Measurements from ENCODE around the gene CD84.
A peak's percentile ranks its signal among the peaks of the same experiment; 100 is the strongest.

The CD84 gene

GRCh38 chr1:160546942-160547341 lies 32.4 kb downstream of the CD84 start:
- Histone ChIP-seq H3K9me3 (no peaks in the 10 kb centered on the region), H3K27me3 (no peaks in the 10 kb centered on the region), H3K36me3 (no peaks in the 10 kb centered on the region), H3K4me3 (ENCODE audit: low read depth in 1 of 2, low read length in 1 of 2) (peak overlapping the region in 1 of 2 experiments; percentile 30), H3K4me1 (ENCODE audit: control insufficient read depth in 1 of 2, insufficient read depth in 1 of 2, low read depth in 1 of 2, low read length in 1 of 2) (peaks cover 16 to 25% of the 10 kb centered on the region in 2 experiments), H3K27ac (peak overlapping the region; percentile 76)
- TF ChIP-seq, protein P1, sequence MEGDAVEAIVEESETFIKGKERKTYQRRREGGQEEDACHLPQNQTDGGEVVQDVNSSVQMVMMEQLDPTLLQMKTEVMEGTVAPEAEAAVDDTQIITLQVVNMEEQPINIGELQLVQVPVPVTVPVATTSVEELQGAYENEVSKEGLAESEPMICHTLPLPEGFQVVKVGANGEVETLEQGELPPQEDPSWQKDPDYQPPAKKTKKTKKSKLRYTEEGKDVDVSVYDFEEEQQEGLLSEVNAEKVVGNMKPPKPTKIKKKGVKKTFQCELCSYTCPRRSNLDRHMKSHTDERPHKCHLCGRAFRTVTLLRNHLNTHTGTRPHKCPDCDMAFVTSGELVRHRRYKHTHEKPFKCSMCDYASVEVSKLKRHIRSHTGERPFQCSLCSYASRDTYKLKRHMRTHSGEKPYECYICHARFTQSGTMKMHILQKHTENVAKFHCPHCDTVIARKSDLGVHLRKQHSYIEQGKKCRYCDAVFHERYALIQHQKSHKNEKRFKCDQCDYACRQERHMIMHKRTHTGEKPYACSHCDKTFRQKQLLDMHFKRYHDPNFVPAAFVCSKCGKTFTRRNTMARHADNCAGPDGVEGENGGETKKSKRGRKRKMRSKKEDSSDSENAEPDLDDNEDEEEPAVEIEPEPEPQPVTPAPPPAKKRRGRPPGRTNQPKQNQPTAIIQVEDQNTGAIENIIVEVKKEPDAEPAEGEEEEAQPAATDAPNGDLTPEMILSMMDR (IDR thresholded peaks at IDR 0.05): no peak

DNA sequence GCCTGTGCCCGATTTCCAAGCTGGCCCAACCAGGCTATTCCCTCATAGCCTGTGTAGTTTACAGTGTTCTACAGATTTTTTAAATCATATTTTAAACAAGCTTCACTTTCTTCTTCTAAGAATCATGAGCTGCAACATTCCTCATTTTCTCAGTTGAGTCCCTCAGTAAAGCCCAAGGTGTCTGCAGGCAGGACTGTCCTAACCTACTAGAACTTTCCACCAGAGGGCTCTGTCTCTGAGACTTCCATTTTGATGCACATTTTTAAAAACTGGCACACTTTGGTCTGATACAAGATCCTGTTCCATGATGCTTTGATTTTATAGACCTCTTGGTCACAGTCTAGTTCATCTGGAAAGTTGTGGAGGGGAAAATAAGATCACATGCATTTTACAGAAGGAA lies 34.6 kb downstream of the CD84 start:
- TF ChIP-seq, protein P1 (IDR thresholded peaks at IDR 0.05): no peak
- Histone ChIP-seq H3K27me3 (no peaks in the 10 kb centered on the region), H3K27ac (no peak overlapping the region), H3K4me1 (ENCODE audit: control insufficient read depth in 1 of 2, insufficient read depth in 1 of 2, low read depth in 1 of 2, low read length in 1 of 2) (peaks cover 24 to 34% of the 10 kb centered on the region in 2 experiments), H3K36me3 (no peaks in the 10 kb centered on the region), H3K4me3 (ENCODE audit: low read depth in 1 of 2, low read length in 1 of 2) (no peak overlapping the region), H3K9me3 (no peaks in the 10 kb centered on the region)

DNA sequence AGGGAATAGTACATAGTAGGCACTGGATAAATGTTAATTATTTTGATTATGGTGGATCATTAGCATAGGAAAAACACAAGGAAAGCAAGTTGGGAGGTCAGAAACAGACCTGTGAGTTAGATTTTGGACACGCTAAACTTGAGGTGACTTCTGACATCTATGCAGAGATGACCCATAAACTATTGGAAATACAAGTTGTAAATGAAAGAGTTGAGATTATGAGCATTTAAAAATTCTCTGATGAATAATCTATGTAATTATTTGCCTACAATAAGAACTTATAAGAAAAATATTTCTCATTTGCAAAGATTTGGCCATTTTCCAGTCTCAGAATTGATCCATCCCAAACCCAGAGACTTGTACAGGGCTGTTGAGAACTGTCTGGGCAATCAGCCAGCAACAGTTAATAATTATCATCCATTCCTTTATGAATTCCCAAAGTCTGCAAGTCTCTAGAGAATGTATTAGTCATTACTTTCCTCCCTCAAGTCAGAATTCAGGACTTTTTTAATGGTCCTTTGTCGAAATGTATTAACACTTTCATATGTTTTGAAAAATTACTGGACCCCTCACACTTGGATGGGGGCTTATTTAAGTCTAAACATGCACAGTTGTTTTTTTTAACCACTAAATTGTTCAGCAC lies 36.9 kb downstream of the CD84 start:
- TF ChIP-seq, protein P1 (IDR thresholded peaks at IDR 0.05): no peak
- no peak overlapping the region for H3K27ac ChIP-seq
- H3K4me1 ChIP-seq (ENCODE audit: control insufficient read depth in 1 of 2, insufficient read depth in 1 of 2, low read depth in 1 of 2, low read length in 1 of 2): peaks cover 21 to 26% of the 10 kb centered on the region in 2 experiments

GRCh38 chr1:160541622-160542302 lies 37.5 kb downstream of the CD84 start:
- TF ChIP-seq, protein P1 (IDR thresholded peaks at IDR 0.05): no peak
- H3K9me3 ChIP-seq: no peaks in the 10 kb centered on the region
- no peaks in the 10 kb centered on the region for H3K36me3 ChIP-seq
- no peak overlapping the region for H3K4me3 ChIP-seq (ENCODE audit: low read depth in 1 of 2, low read length in 1 of 2)
- H3K27me3 ChIP-seq: no peaks in the 10 kb centered on the region
- peaks cover 15 to 19% of the 10 kb centered on the region in 2 experiments for H3K4me1 ChIP-seq (ENCODE audit: control insufficient read depth in 1 of 2, insufficient read depth in 1 of 2, low read depth in 1 of 2, low read length in 1 of 2)
- no peak overlapping the region for H3K27ac ChIP-seq

More for the DNA sequence above, 36.9 kb downstream of the CD84 start:
- no peak overlapping the region for H3K4me3 ChIP-seq (ENCODE audit: low read depth in 1 of 2, low read length in 1 of 2)
- no peaks in the 10 kb centered on the region for H3K27me3 ChIP-seq
- no peaks in the 10 kb centered on the region for H3K9me3 ChIP-seq
- no peaks in the 10 kb centered on the region for H3K36me3 ChIP-seq

DNA sequence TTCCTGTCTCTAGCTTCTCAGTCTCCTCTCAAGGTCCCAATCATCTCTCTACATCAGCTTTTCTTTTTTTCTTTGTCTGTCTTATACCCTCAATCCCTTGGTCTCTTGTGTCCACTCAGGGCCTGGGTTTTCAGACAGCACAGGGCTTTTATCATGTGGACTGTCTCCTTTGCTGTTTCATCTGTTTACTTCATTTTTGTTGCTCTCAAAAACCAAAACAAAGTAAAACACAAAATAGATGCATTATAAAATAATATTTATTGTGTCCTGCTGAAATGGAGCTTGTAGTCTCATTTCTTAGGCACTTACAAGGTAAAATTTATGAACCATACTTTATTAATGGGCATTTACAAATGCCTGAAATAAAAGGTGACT lies 38.5 kb downstream of the CD84 start:
- H3K36me3 ChIP-seq: no peaks in the 10 kb centered on the region
- H3K27me3 ChIP-seq: no peaks in the 10 kb centered on the region
- H3K9me3 ChIP-seq: no peaks in the 10 kb centered on the region
- no peak overlapping the region for H3K4me3 ChIP-seq (ENCODE audit: low read depth in 1 of 2, low read length in 1 of 2)
- H3K27ac ChIP-seq: peak overlapping the region; percentile 62
- peaks cover 9 to 10% of the 10 kb centered on the region in 2 experiments for H3K4me1 ChIP-seq (ENCODE audit: control insufficient read depth in 1 of 2, insufficient read depth in 1 of 2, low read depth in 1 of 2, low read length in 1 of 2)
- TF ChIP-seq, protein P1 (IDR thresholded peaks at IDR 0.05): no peak

Data from neutrophil (primary cell).